GM03348 (cell line): ENCODE results near the gene PTPRJ.
"Not testable (repeated sequence)": the region's sequence is repeated elsewhere in the genome, so short reads cannot be mapped to it uniquely, and the experiment has no call there.

Source experiments
- DNase-seq: peaks from one replicate; pipeline ENCODE4 v3.0.0; 2012; ENCODE audit warnings: low spot score

The PTPRJ gene

DNA sequence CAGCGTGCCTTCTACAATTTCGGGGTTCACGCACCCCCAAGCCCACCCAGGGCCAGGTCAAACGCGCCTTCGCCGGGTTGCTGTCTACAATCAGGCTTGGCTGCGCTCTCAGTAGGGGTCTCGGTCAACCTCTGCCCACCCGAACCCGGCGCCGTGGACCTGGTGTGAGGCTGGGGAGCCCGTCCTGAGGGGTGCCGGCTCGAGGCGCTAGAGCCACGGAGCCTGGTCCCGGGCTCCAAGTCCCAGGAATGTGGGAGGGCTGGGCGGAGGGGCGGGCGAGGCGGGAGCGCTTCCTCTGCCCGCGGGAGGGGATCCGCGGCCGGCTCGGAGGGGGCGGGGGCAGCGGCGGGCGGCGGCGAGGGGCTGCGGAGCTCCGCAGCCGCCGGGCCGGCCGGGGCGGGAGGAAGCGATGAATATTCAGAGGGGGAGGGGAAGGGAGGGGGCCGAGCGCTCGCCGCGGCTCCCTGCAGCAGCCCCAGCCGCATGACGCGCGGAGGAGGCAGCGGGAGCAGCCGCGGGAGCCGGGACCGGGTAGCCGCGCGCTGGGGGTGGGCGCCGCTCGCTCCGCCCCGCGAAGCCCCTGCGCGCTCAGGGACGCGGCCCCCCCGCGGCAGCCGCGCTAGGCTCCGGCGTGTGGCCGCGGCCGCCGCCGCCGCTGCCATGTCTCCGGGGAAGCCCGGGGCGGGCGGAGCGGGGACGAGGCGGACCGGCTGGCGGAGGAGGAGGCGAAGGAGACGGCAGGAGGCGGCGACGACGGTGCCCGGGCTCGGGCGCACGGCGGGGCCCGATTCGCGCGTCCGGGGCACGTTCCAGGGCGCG lies at the start of gene PTPRJ:
Gene PTPRJ, plus strand, starts transcription at position 472 of the 819 bp plus-strand sequence. CDS start 354 bp downstream, outside the sequence.
- peak; percentile 88 for DNase-seq

DNA sequence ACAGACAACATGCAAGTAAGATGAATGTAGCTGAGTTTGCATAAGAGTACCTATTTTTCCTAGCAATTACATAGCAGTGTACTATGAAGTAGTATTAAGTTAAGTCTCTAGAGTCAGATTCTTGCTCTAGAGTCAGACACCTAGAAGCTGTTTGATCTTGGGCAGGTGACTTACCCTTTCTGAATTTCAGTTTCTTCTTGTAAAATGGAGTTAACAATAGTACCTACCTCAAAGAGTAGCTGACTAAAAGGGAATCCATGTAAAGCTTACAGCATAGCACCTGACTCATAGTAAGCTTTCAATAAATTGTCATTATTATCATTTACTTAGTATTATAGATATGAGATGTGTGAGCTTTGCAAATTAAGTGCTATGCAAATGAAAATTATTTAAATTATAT lies 47.8 kb upstream of the PTPRJ start:
- no peak for DNase-seq

DNA sequence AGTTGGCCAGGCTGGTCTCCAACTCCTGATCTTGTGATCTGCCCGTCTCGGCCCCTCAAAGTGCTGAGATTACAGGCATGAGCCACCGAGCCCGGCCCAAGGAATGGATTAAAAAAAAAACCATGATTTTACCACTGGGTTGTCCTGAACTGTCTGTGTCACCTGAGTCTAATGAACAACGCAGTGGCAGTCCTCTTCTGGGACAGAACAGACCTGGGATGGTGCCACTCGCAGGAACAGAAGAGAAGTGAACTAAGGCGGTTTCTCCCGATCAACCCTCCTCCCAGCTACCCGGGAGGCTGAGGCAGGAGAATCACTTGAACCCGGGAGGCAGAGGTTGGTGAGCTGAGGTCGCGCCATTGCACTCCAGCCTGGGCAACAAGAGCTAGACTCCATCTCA lies 46.6 kb upstream of the PTPRJ start:
- DNase-seq: not testable (repeated sequence)

DNA sequence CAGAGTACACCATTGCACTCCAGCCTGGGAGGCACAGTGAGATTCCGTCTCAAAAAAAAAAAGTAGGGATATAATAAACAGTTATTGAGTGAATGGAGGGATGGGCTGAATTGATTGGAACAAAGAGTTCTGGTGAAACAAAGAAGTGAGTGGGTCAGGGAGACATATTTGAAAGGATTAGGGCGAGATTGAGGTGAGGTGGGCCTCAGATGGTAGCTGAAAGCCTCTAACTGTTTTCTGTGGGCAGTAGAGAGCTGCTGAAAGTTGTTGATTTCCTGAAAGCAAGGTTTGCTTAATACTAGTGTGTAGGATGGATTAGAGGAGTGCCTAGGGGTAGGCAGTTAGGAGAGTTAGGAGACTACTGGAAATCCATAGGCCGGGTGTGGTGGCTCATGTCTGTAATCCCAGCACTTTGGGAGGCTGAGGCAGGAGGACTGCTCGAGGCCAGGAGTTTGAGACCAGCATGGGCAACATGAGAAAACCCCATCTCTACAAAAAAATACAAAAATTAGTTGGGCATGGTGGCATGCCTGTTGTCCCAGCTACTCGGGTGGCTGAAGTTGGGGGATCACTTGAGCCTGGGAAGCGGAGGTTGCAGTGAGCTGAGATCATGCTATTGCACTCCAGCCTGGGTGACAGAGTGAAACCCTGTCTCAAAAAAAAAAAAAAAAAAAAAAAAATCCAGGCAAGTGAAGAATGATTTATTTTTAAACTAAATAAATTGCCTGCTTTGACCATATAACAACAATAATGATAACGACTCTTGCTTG lies 41.4 kb upstream of the PTPRJ start:
- no peak for DNase-seq

DNA sequence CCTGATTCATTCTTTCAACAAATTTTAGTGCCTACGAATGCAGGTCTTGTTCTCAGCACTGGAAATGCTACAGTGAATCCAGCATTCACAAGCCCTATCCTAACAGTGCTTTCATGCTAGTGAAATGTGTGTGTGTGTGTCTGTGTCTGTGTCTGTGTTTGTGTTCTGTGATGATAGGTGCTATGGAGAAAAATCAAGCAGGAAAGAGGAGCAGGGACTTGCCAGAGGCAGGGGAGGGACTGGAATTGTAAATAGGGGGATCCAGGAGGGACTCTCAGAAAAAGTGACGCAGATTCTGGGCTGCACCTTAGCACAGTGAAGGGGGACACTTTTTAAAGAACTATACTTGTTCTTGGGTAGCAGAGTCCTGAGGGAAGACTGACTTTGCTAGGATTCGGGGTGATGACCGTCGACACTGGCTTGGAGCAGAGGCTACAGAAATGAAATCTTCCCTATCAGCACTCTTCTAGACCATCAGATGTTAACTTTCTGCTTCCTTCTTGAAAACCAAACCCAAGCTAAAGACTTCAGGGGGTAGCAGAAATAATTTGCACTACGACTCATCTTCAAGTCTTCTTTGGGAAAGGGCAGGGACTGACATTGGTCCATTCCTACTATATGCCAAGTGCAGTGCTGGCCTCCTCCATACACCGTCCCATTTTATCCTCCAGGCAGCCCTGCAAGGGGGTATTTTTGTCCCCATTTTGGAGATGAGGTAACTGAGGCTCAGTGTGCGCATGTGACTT lies 39.3 kb upstream of the PTPRJ start:
- no peak for DNase-seq

DNA sequence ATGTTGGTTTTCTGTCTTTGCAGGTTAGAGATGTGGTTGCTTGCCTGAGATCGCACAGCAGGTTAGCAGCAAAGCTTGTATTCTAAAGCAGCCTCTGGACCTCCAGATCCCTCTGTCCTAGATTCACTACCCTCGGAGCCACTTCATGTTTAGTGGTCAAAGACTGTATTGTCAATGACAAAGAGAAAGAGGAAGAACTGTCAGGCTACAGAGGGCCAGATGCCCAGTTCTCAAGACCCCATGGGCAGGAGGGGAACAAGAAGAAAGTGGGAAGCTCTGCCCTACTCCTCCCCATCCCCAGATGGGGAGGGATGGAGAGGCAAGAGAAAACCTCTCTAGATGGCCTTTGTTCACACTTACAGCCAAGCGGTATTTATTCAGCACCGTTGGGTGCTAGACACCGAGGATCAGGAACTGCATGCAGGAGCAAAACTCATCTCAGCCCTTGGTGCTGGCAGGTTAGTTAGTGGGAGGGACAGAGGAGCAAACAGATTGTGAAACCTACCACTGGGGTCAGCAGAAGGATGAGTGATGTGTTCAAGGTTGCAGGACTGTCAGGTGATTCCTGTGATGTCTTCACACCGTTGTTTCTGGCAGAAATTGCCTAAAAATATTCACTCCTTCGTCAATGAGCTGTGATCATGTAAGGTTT lies 38.3 kb upstream of the PTPRJ start:
- no peak for DNase-seq

DNA sequence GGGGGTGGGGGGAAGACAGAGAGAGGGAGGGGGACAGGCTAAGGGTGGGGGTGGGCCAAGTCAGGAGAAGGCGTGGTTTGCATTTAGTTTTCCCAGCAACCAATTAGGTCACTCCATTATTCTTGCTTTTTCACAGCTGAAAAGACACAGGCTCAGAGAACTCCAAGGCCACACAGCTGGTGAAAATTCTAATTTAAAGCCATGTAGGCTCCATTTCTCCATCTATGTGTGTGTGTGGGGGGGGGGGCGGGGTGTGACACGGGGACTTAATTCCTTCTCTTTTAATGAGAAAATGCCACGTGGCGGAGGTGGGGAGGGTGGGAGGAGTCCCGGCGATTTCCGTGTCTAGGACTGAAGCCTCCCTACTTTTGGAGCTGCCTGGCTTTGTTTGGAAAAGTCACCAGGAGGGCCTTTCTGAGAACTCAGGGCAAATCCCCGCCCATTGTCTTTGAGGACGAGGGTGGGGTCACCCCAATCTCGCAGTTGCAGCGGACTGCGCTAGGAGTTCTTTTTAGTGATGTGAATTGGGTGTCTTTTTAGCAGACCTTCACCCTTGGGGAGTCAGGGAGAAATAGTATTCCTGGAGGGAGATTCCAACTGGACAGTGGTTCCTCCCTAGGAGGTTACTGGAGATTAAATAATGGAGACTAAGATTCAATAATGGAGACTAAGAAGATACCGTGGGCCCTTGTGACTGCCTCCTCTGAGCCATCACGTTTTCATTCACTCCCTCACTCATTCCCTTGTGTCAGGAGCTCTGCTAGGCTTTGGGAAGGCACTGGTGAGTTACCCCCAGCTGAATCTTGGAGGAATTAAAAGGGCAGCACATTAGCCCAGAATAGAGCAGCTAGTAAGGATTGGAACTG lies 36.4 kb upstream of the PTPRJ start:
- DNase-seq: no peak

DNA sequence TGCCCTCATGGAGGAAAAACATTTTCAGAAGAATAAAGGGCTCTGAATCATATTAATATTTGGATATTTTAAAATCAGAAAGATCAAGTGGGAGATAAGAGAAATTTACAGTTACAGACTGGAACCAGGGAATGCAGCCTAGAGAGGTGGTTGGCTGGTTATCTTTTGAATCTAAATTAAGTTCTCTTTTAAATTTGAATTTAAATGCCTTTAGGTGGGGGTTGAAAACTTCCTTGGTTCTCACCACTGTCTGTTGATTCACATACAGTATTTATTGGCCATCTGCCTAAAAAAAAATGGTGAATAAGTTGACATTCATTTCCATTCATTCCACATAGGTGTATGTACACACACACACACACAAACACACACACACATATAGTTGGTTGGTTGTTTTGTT lies 35.7 kb upstream of the PTPRJ start:
- no peak for DNase-seq

DNA sequence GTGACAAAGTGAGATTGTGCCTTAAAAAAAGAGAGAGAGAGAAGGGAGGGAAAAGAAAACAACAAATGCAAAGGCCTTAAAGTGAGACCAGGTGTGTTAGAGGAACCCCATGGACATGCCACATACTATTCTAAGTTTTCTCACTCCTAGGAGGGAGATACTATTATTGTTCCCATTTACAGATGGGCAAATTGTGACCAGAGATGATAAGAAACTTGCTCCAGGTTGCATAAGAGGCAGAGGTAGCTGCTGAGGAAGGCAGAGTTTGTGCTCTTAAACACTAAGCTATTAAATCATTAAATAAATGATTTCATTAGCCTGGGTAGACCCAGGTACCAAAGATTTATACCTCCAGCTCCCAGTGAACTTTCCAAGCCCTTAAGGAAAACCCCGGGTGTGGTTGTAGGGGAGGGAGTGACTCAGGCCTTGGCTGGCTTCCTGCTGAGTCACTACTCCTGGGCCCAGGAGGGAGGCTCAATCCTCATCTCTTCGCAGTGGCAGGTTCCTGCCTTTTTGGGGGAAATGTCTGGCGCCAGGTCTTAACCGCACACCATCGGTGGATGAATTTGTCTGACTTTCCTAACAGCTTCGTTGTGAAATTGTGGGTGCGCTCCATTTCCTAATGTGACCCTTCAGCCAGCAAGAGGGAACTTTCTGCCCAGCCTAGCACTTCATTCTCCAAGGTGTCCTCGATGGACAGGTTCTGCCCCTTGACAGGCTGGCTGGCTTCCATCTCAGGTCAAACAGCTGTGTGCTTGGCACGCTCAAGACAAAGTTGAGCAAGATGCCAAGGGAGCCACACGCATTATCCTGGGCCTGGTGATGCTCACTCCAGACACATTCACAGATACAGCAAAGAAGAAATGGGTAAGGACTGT lies 33.4 kb upstream of the PTPRJ start:
- DNase-seq: peak; percentile 93

DNA sequence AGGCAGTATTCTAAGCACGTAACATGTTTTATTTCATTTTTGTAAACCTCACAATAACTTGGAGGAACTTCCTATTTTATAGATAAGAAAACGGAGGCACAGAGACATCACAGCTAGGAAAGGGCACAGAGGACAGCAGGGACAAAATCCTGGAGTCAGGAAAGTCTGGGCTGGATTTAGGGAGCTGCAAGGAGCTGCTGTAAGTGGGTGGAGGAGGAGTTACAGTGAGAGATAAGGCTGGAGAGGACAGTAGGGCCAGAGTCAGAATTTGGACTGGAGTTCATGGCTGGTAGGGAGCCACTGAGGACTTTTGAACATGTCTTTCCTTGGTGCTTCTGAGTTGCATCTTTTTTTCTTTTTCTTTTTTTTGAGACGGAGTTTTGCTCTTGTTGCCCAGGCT lies 32.2 kb upstream of the PTPRJ start:
- peak; percentile 18 for DNase-seq

DNA sequence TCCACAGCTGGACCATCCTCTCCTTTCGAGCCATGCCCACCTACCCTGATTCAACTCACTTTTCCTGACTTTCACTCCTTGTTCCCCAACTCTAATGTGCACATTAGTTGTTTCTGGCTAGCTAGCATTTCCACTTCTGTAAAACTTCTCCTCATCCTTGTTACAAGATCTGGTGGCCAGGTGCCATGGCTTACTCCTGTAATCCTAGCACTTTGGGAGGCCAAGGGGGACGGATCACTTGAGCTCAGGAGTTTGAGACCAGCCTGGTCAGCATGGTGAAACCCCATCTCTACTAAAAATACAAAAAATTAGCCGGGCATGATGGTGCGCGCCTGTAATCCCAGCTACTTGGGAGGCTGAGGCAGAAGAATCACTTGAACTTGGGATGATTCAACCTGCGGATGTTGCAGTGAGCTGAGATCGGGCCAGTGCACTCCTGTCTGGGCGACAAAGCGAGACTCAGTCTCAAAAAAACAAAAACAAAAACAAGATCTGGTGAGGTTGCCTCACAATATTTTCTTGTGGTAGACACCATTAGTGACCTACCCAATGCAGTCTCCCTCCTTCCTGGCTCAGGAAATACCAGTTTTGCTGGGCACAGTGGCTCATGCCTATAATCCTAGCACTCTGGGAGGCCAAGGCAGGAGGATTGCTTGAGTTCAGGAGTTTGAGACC lies 31.2 kb upstream of the PTPRJ start:
- DNase-seq: not testable (repeated sequence)

DNA sequence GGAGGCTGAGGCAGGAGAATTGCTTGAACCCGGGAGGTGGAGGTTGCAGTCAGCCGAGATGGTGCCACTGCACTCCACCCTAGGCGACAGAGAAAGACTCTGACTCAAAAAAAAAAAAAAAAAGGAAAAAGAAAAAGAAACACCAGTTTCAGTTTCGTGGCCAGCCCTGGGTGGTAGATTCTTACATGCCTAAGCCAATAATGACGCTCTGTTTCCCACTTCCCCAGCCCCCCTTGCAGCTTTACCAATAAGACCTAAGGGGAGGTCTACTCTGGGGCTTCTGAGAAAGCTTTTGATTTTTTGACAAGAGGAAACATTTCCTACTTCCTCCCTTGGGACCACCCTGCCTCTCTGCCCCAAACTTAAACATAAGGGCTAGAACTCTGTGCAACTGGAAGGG lies 30.0 kb upstream of the PTPRJ start:
- no peak for DNase-seq

DNA sequence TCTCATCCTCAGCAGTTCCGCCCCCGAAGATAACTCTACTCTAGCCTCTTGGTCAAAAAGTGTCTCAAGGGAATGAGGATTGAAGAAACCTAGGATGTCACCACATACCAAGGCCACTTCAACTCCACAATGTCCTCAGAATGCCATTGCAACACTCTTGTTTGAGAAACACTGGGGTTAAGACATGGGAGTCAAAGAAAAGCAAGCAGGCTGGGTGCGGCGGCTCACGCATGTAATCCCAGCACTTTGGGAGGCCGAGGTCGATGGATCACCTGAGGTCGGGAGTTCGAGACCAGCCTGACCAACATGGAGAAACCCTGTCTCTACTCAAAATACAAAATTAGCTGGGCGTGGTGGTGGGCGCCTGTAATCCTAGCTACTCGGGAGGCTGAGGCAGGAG lies 28.9 kb upstream of the PTPRJ start:
- DNase-seq: not testable (repeated sequence)

DNA sequence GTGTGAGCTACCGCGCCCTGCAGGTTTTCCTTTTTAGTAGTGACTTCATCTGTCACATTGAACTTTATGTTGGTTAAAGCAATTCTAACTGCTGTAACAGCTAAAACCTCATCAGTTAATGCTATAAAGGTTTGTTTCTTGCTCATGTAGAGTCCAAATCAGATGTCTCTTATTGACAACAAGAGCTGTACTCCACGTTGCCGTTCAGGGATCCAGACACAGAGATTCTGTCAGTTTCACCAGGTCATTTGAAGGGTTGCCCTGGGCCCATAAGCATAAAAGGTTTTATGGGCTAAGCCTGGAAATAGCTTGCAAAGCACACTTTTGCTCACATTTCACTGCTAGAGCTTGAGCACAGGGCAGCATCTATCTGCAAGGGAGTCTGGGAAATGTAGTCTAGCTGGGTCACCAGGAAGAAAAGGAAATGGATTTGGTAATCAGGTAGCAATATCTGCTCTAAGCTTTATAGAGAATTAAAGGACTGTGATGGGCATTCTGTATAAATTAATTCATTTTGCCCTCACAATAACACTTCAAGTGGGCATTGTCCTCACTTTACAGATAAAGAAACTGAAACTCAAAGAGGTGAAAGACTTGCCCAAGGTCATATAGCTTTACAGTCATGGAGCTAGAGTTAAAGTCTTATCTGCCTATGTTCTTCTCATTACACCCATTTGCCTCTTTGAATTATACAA lies 25.2 kb upstream of the PTPRJ start:
- DNase-seq: no peak

DNA sequence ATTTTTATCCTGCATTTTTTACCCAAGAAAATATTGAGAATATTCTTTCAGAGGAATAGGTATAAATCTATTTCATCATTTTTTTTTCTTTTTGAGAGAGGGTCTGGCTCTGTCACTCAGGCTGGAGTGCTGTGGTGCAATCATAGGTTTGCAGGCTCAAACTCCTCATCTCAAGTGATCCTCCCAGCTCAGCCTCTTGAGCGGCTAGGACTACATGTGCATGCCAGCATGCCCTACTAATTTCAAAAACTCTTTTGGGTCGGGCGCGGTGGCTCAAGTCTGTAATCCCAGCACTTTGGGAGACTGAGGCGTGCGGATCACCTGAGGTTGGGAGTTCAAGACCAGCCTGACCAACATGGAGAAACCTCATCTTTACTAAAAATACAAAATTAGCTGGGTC lies 20.3 kb upstream of the PTPRJ start:
- no peak for DNase-seq

DNA sequence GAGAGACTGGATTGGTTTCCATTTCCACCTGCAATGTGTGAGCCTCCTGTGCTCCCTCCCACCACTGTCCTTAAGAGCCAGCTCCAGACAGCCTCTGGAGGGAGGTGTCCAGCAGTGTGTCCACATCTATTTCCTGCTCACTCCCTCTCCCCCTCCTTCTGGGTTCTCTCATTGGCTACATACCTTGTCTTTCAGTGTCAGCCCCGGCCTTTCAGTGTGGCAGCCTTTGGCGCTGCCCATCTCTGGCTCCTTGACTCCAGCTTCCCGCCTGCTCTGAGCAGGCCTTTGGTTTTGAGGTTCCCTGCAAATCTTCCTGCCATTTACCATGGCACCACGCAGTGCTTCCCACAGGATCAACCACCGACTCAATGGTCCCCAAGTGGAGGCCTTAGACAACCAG lies 19.0 kb upstream of the PTPRJ start:
- DNase-seq: no peak

DNA sequence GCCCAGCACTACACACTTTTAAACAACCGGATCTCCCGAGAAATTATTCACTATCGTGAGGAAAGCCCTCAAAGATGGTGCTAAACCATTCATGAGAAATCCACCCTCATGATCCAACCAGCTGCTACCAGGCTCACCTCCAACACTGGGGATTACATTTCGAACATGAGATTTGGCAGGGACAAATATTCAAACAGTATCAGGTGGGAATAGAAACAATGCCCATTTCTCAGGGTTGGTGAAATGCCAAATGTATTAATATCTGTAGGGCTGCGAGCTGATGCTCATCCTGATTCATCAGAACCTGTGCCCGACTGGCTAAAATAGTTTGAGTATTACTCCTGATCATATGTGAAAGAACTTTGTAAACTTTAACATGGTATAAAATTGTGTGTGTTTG lies 15.8 kb upstream of the PTPRJ start:
- DNase-seq: no peak

DNA sequence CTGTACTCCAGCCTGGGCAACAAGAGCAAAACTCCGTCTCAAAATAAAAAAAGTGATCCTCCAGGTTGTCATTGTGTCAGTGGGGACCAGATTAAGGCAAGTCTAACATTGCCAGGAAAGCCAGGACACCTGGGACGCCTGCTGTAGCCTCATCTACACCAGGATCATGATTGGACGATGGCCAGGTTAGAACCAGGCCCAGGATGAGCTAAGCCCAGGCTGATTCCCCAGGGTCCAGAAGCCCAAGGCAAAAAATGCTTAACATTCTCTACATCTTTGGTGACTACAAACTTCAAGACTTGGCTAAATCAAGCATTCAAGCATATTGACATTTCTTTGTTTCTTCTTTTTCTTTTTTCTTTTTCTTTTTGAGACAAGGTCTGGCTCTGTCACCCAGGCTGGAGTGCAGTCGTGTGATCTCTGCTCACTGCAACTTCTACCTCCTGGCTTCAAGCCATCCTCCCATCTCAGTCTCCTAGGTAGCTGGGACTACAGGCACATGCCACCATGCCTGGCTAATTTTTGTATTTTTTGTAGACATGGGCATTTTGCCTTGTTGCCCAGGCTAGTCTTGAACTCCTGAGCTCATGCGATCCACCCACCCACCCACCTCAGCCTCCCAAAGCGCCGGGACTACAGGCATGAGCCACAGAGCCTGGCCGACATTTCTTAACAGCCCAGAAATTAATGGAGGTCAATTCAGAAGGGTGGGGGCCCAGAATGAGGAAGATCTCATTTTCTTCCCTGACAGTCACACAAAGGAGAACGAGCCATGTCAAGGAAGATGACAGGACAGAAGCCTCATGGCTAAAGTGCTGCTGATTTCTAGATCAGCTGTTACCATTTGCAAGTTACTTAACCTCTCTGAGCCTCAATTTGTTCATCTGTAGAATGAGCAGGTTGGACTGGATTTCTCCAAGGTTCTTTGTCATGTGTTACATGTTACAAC lies 12.5 kb upstream of the PTPRJ start:
- DNase-seq: peak; percentile 58
